GM23338 (cell line): ENCODE measurements around the gene KIF3C. TPM values are rescaled to one million over a fixed set of nuclear protein-coding genes. Genes with fewer than 3 reads are reported as not detected.
"Not testable (repeated sequence)": the region's sequence is repeated elsewhere in the genome, so short reads cannot be mapped to it uniquely, and the experiment has no call there.

Experiments used
- ATAC-seq: fragments of 200-7000 bp; cut with Tn5 transposase; 3 replicates; pipeline ENCODE4 v1.9.1; 2020
- DNase-seq: peaks from one replicate; pipeline ENCODE4 v3.0.0-alpha.2; 2015; ENCODE audit warnings: low spot score
- H2AFZ ChIP-seq: fragments of 200-600 bp; sonication (generic); 2 replicates; pipeline ENCODE4 v1.8.0; 2016; ENCODE audit warnings: antibody characterized with exemption, mild to moderate bottlenecking, moderate library complexity
- H3F3A ChIP-seq: fragments of 200-600 bp; sonication (generic); replicated peaks from 2 replicates; pipeline ENCODE4 v1.8.0; 2017; ENCODE audit warnings: antibody characterized with exemption, mixed run types, low read depth
- H3K27ac ChIP-seq: fragments of 200-600 bp; sonication (generic); 2 replicates; pipeline ENCODE4 v1.6.1; 2016; ENCODE audit warnings: low read depth
- H3K27me3 ChIP-seq: fragments of 200-600 bp; sonication (generic); 2 replicates; pipeline ENCODE4 v1.8.0; 2016; ENCODE audit warnings: mild to moderate bottlenecking, mixed run types, moderate library complexity; ENCODE audit not compliant: insufficient read depth
- H3K36me3 ChIP-seq: fragments of 200-600 bp; sonication (generic); 2 replicates; pipeline ENCODE4 v1.8.0; 2016; ENCODE audit warnings: mild to moderate bottlenecking; ENCODE audit not compliant: insufficient read depth
- H3K4me1 ChIP-seq: fragments of 200-600 bp; sonication (generic); 2 replicates; pipeline ENCODE4 v1.8.0; 2016; ENCODE audit warnings: mild to moderate bottlenecking, moderate library complexity; ENCODE audit not compliant: insufficient read depth
- H3K4me2 ChIP-seq: fragments of 200-600 bp; sonication (generic); 2 replicates; pipeline ENCODE4 v1.7.1; 2017; ENCODE audit warnings: mixed run types
- H3K4me3 ChIP-seq: fragments of 200-600 bp; sonication (generic); 2 replicates; pipeline ENCODE4 v1.6.1; 2016; ENCODE audit warnings: mixed run types
- H3K79me2 ChIP-seq: fragments of 200-600 bp; sonication (generic); replicated peaks from 2 replicates; pipeline ENCODE4 v1.8.0; 2017; ENCODE audit warnings: mild to moderate bottlenecking; ENCODE audit not compliant: insufficient read depth
- H3K9me2 ChIP-seq: fragments of 200-600 bp; sonication (generic); 2 replicates; pipeline ENCODE4 v1.8.0; 2017; ENCODE audit not compliant: insufficient read depth
- H4K20me1 ChIP-seq: fragments of 200-600 bp; sonication (generic); replicated peaks from 2 replicates; pipeline ENCODE4 v1.8.0; 2017; ENCODE audit warnings: mild to moderate bottlenecking; ENCODE audit not compliant: insufficient read depth
- H3K27ac Mint-ChIP-seq: 2 replicates; pipeline ENCODE4 v1.8.0; 2020; ENCODE audit warnings: inconsistent platforms, mild to moderate bottlenecking, moderate library complexity, mixed read lengths
- H3K27me3 Mint-ChIP-seq: 3 replicates; pipeline ENCODE4 v1.8.0; 2022; ENCODE audit warnings: low read depth, mild to moderate bottlenecking, moderate library complexity, mixed read lengths, inconsistent platforms; ENCODE audit not compliant: insufficient read depth, poor library complexity
- H3K36me3 Mint-ChIP-seq: 3 replicates; pipeline ENCODE4 v1.8.0; 2021; ENCODE audit warnings: low read depth, mild to moderate bottlenecking, inconsistent platforms, moderate library complexity, mixed read lengths
- H3K4me1 Mint-ChIP-seq: 3 replicates; pipeline ENCODE4 v1.8.0; 2020; ENCODE audit warnings: mild to moderate bottlenecking, inconsistent platforms, mixed read lengths
- H3K4me3 Mint-ChIP-seq: 3 replicates; pipeline ENCODE4 v1.8.0; 2021; ENCODE audit warnings: moderate library complexity, mild to moderate bottlenecking, inconsistent platforms, mixed read lengths
- H3K9me3 Mint-ChIP-seq: 3 replicates; pipeline ENCODE4 v1.8.0; 2020; ENCODE audit warnings: moderate library complexity, mild to moderate bottlenecking, inconsistent platforms, mixed read lengths
- CREB1 ChIP-seq: fragments of 250-450 bp; sonication (Bioruptor Pico); IDR thresholded peaks from 2 replicates; pipeline ENCODE4 v1.5.0; 2020; ENCODE audit warnings: low read depth, mild to moderate bottlenecking, moderate library complexity
- ETS1 ChIP-seq: IDR thresholded peaks from 2 replicates; pipeline ENCODE4 v1.6.1; 2016; ENCODE audit warnings: antibody characterized with exemption
- EZH2 ChIP-seq: fragments of 200-600 bp; sonication (generic); IDR thresholded peaks from one replicate; pipeline ENCODE4 v1.8.0; 2017; ENCODE audit warnings: antibody characterized with exemption, mild to moderate bottlenecking, low read depth; ENCODE audit not compliant: unreplicated experiment
- EZH2phosphoT487 ChIP-seq: fragments of 200-600 bp; sonication (generic); IDR thresholded peaks from one replicate; pipeline ENCODE4 v1.8.1; 2018; ENCODE audit warnings: antibody characterized with exemption; ENCODE audit not compliant: unreplicated experiment
- ZNF114 ChIP-seq: fragments of 250-450 bp; sonication (Bioruptor Pico); IDR thresholded peaks from 2 replicates; pipeline ENCODE4 v1.5.0; 2020; ENCODE audit warnings: mild to moderate bottlenecking, moderate library complexity
- ZNF331 ChIP-seq: fragments of 250-450 bp; sonication (Bioruptor Pico); IDR thresholded peaks from 2 replicates; pipeline ENCODE4 v1.5.0; 2020; ENCODE audit warnings: low read depth, mild to moderate bottlenecking, moderate library complexity
- ZNF462 ChIP-seq: fragments of 250-450 bp; sonication (Bioruptor Pico); IDR thresholded peaks from 2 replicates; pipeline ENCODE4 v1.5.0; 2020; ENCODE audit warnings: mild to moderate bottlenecking, moderate library complexity
- polyA plus RNA-seq: library from polyadenylated mRNA; unstranded; fragments of >200 nt; fragmentation: Nextera tagmentation; extraction: Ambion mirVana; gene quantifications from 2 replicates; pipeline ENCODE4 v1.2.1, GENCODE V29; 2016
- total RNA-seq: library from RNA; depleted of rRNA; stranded (reverse); fragments of >200 nt; shearing (Covaris generic); gene quantifications from 2 replicates; pipeline ENCODE4 v1.2.3, GENCODE V29; 2014
- TF ChIP-seq, protein P1 (sequence below), 2 experiments: fragments of 200-600 bp in 1 of 2; sonication (generic) in 1 of 2; conservative IDR thresholded peaks; 2 replicates each; pipeline versions ENCODE4 v1.5.1 to v1.6.1; 2016 to 2017; ENCODE audit warnings: antibody characterized with exemption in 2 of 2, low read depth in 2 of 2, mild to moderate bottlenecking in 2 of 2, moderate library complexity in 1 of 2

KIF3C gene
- total and polyA plus RNA-seq, 2 experiments from 2014 or later = 14.9 to 40.0 TPM

- TF ChIP-seq ZNF462 (CRISPR knock-in tag) (no peak), EZH2phosphoT487 (no peak), EZH2 (no peak), ZNF331 (CRISPR knock-in tag) (no peak), ETS1 (no peak), ZNF114 (no peak), CREB1 (CRISPR knock-in tag) (no peak)
- TF ChIP-seq, protein P1, sequence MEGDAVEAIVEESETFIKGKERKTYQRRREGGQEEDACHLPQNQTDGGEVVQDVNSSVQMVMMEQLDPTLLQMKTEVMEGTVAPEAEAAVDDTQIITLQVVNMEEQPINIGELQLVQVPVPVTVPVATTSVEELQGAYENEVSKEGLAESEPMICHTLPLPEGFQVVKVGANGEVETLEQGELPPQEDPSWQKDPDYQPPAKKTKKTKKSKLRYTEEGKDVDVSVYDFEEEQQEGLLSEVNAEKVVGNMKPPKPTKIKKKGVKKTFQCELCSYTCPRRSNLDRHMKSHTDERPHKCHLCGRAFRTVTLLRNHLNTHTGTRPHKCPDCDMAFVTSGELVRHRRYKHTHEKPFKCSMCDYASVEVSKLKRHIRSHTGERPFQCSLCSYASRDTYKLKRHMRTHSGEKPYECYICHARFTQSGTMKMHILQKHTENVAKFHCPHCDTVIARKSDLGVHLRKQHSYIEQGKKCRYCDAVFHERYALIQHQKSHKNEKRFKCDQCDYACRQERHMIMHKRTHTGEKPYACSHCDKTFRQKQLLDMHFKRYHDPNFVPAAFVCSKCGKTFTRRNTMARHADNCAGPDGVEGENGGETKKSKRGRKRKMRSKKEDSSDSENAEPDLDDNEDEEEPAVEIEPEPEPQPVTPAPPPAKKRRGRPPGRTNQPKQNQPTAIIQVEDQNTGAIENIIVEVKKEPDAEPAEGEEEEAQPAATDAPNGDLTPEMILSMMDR (conservative IDR thresholded peaks at IDR 0.05; ENCODE audit: low read depth in 2 of 2) = no peak
These were observed 21.9 kb downstream of the KIF3C start (continued) for GRCh38 chr2:25960396-25960795.

DNA sequence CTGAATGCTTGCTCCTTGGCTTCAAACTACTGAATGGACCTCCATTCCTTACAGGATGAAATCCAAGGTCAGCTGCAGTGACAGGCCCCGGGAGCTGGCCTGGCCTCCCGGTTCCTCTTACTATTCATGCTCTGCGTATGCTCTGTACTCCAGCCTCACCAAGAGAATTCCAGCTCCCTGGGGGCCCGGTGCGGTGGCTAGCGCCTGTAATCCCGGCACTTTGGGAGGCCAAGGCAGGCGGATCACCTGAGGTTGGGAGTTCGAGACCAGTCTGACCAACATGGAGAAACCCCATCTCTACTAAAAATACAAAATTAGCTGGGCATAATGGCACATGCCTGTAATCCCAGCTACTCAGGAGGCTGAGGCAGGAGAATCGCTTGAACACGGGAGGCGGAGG lies 23.7 kb downstream of the KIF3C start:
- not testable (repeated sequence) for H3F3A ChIP-seq, H3K79me2 ChIP-seq, H3K4me3 ChIP-seq, H3K9me2 ChIP-seq, H3K27ac Mint-ChIP-seq, H3K36me3 Mint-ChIP-seq, H3K36me3 ChIP-seq, H3K27ac ChIP-seq, H2AFZ ChIP-seq, DNase-seq, H4K20me1 ChIP-seq, H3K9me3 Mint-ChIP-seq, H3K4me2 ChIP-seq, H3K4me3 Mint-ChIP-seq, H3K27me3 ChIP-seq, H3K4me1 ChIP-seq, ATAC-seq, H3K4me1 Mint-ChIP-seq
- peaks cover 14% of the 10 kb centered on the region for H3K27me3 Mint-ChIP-seq
